Fibroblast of pulmonary artery (primary cell): ENCODE measurements around the gene ERBB4.

Source experiments
- DNase-seq: peaks from one replicate; pipeline ENCODE4 v3.0.0-alpha.2; 2010; ENCODE audit warnings: low read depth
- H3K4me3 ChIP-seq: replicated peaks from 2 replicates; pipeline ENCODE4 v1.5.1; 2011; ENCODE audit warnings: low read depth, mild to moderate bottlenecking, control low read depth, low read length, moderate library complexity
- CTCF ChIP-seq: IDR thresholded peaks from 2 replicates; pipeline ENCODE4 v1.5.1; 2011; ENCODE audit warnings: mild to moderate bottlenecking, control low read depth, low read length, inconsistent platforms; ENCODE audit errors: missing control alignments

ERBB4 gene

GRCh38 chr2:211390536-211391188 lies 1147.9 kb downstream of the ERBB4 start:
- no peak for DNase-seq
- no peak for TF ChIP-seq CTCF
- H3K4me3 ChIP-seq = no peak overlapping the region

GRCh38 chr2:211387734-211388133 lies 1150.9 kb downstream of the ERBB4 start:
- DNase-seq = no peak
- no peak overlapping the region for H3K4me3 ChIP-seq
- no peak for TF ChIP-seq CTCF

GRCh38 chr2:211380041-211380440 lies 1158.6 kb downstream of the ERBB4 start:
- no peak overlapping the region for H3K4me3 ChIP-seq
- no peak for DNase-seq
- no peak for TF ChIP-seq CTCF

GRCh38 chr2:211376410-211376809 lies 1162.2 kb downstream of the ERBB4 start:
- no peak for TF ChIP-seq CTCF
- DNase-seq = no peak
- H3K4me3 ChIP-seq = no peak overlapping the region

- no peak for TF ChIP-seq CTCF
- DNase-seq = no peak
- H3K4me3 ChIP-seq = no peak overlapping the region
Measured at GRCh38 chr2:211373203-211373602, 1165.4 kb downstream of the ERBB4 start.

- DNase-seq = no peak
- no peak overlapping the region for H3K4me3 ChIP-seq
- TF ChIP-seq CTCF = no peak
Measured at GRCh38 chr2:211371465-211371864, 1167.1 kb downstream of the ERBB4 start.

GRCh38 chr2:211368467-211368866 lies 1170.1 kb downstream of the ERBB4 start:
- no peak overlapping the region for H3K4me3 ChIP-seq
- TF ChIP-seq CTCF = no peak
- DNase-seq = no peak
